ENCODE measurements around the gene SCEL. TPM values are rescaled to one million over a fixed set of nuclear protein-coding genes. Genes with fewer than 3 reads are reported as not detected.

Gene SCEL, protein sequence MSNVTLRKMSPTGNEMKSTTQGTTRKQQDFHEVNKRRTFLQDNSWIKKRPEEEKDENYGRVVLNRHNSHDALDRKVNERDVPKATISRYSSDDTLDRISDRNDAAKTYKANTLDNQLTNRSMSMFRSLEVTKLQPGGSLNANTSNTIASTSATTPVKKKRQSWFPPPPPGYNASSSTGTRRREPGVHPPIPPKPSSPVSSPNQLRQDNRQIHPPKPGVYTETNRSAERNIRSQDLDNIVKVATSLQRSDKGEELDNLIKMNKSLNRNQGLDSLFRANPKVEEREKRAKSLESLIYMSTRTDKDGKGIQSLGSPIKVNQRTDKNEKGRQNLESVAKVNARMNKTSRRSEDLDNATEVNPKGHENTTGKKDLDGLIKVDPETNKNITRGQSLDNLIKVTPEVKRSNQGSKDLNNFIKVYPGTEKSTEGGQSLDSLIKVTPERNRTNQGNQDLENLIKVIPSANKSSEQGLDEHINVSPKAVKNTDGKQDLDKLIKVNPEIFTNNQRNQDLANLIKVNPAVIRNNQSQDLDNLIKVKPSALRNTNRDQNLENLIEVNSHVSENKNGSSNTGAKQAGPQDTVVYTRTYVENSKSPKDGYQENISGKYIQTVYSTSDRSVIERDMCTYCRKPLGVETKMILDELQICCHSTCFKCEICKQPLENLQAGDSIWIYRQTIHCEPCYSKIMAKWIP
- total RNA-seq (not detected), polyA plus RNA-seq (not detected)

DNA sequence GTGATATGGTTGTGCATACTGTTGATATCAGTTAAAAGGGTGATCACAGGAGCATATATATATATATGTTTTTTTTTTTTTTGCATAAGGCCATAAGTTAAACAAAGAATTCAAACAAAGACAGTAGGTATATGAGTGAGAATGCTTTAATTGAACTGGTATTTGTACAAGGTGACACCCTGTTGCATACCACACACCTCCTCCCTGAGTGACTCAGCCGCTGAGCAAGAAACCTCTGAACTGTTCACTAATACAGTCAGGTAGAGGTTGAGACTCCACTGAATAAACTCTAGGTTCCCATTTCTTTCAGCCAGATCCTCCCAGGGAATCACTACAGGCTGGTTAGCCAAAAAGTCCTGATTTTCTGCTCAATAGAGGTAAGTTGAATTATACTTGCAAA is at the start of gene SCEL:
SCEL (plus strand) TSS at position 259 of the 400 bp plus-strand sequence. CDS start 20,170 bp downstream, outside the sequence.
- Mint-ChIP-seq H3K27me3 (peaks cover 5 to 8% of the 10 kb centered on the region in 2 donors), H3K9me3 (no peaks in the 10 kb centered on the region), H3K4me1 (no peaks in the 10 kb centered on the region), H3K27ac (no peak within 1 kb of the TSS), H3K4me3 (no peak within 1 kb of the TSS), H3K36me3 (no peaks in the 10 kb centered on the region)
- no peak within 1 kb of the TSS for H3K4me3 ChIP-seq (ENCODE audit: low read length in 2 of 2)
- POLR2A ChIA-PET (ENCODE audit: partially characterized antibody): no interaction called here
- CTCF ChIA-PET (ENCODE audit: partially characterized antibody): no interaction called here
- intact Hi-C loops (cut with micrococcal nuclease): no loop called here
- no peak for DNase-seq
- no peaks in the 10 kb centered on the region for H3K27me3 ChIP-seq (ENCODE audit: insufficient read depth, low read length)
- H3K36me3 ChIP-seq (ENCODE audit: insufficient read depth, low read length): no peaks in the 10 kb centered on the region
- no peak within 1 kb of the TSS for H3K27ac ChIP-seq (ENCODE audit: low read depth, low read length)
- no peaks in the 10 kb centered on the region for H3K4me1 ChIP-seq (ENCODE audit: insufficient read depth, low read length)
- no peaks in the 10 kb centered on the region for H3K9me3 ChIP-seq (ENCODE audit: control insufficient read depth in 1 of 2, low read length in 2 of 2)

DNA sequence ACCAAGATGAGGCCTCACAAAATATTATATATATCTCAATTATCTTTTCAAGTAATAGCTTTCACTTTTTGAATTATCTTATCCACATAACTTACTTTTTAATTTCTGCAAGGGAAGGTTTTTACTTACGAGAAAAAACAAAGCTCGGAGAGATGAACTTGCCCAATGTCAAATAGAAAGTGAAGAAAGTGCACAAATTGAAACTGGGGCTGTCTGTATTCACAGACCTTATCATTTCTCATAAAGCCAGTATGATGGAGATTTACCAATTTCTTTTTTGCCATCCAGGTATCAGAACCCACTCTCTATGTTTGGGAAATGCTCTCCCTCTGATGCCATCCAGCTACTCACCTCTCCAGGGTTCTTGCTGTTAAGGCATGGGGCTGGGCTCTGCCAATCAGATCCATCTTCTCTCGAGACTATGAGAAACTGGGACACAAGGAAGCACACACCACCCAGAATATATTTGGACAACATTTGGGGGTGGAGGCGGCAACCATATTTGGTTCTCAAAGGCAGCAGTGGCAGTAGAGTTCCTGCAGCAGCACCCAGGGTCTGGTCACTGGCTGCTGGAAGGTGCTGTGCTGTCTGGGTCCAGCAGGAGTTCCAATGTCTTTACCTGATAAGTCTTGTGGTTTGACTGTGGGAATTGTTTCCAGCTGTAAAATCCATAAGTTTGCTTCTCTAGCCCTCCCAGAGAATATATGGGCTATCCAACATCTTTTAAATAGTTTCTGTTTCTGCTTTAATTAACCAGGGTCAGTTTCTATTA is 45.8 kb upstream of the SCEL start:
- CTCF ChIA-PET (ENCODE audit: partially characterized antibody): interaction anchor here (0.6 kb wide), 1 partner anchor 262 kb away, joined by 3 read pairs; no protein-coding TSS in a partner anchor
- POLR2A ChIA-PET (ENCODE audit: partially characterized antibody): no interaction called here
- H3K4me1 ChIP-seq (ENCODE audit: insufficient read depth, low read length): no peaks in the 10 kb centered on the region
- peaks cover 0 to 5% of the 10 kb centered on the region in 2 donors for H3K27me3 Mint-ChIP-seq
- no peak overlapping the region for H3K27ac ChIP-seq (ENCODE audit: low read depth, low read length)
- no peak for DNase-seq
- peaks cover 0 to 2% (median 0%) of the 10 kb centered on the region in 8 donors for H3K9me3 Mint-ChIP-seq
- H3K9me3 ChIP-seq (ENCODE audit: control insufficient read depth in 1 of 2, low read length in 2 of 2): no peaks in the 10 kb centered on the region
- H3K4me3 Mint-ChIP-seq: no peak overlapping the region
- no peak overlapping the region for H3K4me3 ChIP-seq (ENCODE audit: low read length in 2 of 2)
- intact Hi-C loops (cut with micrococcal nuclease): no loop called here
- H3K27ac Mint-ChIP-seq: no peak overlapping the region
- H3K4me1 Mint-ChIP-seq: no peaks in the 10 kb centered on the region
- H3K27me3 ChIP-seq (ENCODE audit: insufficient read depth, low read length): no peaks in the 10 kb centered on the region
- no peaks in the 10 kb centered on the region for H3K36me3 Mint-ChIP-seq
- no peaks in the 10 kb centered on the region for H3K36me3 ChIP-seq (ENCODE audit: insufficient read depth, low read length)

DNA sequence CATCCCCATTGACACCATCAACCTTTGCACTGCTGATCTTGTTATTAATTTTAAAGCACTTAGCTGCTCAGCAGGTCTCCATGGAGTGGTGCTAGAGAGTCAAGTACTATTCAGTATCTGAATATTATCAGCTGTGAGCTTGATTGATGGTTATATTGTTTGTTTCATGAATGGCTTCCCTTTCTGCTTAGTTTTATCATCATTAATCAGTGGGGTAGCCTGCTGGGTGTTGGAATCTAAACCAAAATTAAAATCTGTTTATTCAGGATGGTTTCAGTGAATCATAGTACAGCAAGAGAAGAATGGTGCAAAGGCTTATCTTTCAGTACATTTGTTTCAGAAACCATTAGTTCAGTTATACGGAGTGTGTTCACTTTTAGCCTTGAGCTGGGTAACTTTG is 42.5 kb upstream of the SCEL start:
- Histone ChIP-seq H3K36me3 (ENCODE audit: insufficient read depth, low read length) (no peaks in the 10 kb centered on the region), H3K9me3 (ENCODE audit: control insufficient read depth in 1 of 2, low read length in 2 of 2) (no peaks in the 10 kb centered on the region), H3K4me1 (ENCODE audit: insufficient read depth, low read length) (no peaks in the 10 kb centered on the region), H3K27ac (ENCODE audit: low read depth, low read length) (no peak overlapping the region), H3K27me3 (ENCODE audit: insufficient read depth, low read length) (no peaks in the 10 kb centered on the region), H3K4me3 (ENCODE audit: low read length in 2 of 2) (no peak overlapping the region)
- H3K36me3 Mint-ChIP-seq: no peaks in the 10 kb centered on the region
- H3K4me1 Mint-ChIP-seq: no peaks in the 10 kb centered on the region
- intact Hi-C loops (cut with micrococcal nuclease): loop anchor here (1.0 to 2.0 kb wide), 2 partner anchors 259 to 628 kb away; no protein-coding TSS in a partner anchor
- ChIA-PET CTCF (ENCODE audit: partially characterized antibody) (interaction anchor here (0.7 to 3.9 kb wide), 8 partner anchors 14 to 628 kb away, joined by 3 to 18 read pairs (median 6); no protein-coding TSS in a partner anchor), POLR2A (ENCODE audit: partially characterized antibody) (no interaction called here)
- H3K4me3 Mint-ChIP-seq: no peak overlapping the region
- H3K9me3 Mint-ChIP-seq: peaks cover 0 to under 1% (median 0%) of the 10 kb centered on the region in 8 donors
- H3K27me3 Mint-ChIP-seq: peaks cover 0 to 6% of the 10 kb centered on the region in 2 donors
- peak in 2 of 5 donors; percentile 5 to 7 for DNase-seq
- no peak overlapping the region for H3K27ac Mint-ChIP-seq

DNA sequence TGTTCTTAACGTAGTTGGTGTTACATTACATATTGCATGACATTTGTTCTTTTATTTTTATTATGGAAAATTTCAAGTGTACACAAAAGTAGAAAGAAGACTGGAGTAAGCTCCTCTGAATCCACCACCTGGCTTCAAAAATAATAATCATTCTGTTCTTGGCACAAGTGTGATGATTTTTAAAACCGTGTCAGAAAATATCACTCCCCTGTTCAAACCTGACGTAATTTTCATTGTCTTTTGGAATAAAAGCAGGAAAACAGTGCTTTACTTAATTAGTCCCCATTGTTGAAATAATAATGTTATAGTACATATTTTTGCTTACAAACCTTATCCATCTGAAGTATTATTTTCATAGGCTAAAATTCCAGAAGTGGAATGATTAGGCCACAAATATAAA is 41.3 kb upstream of the SCEL start:
- Histone ChIP-seq H3K36me3 (ENCODE audit: insufficient read depth, low read length) (no peaks in the 10 kb centered on the region), H3K4me3 (ENCODE audit: low read length in 2 of 2) (no peak overlapping the region), H3K9me3 (ENCODE audit: control insufficient read depth in 1 of 2, low read length in 2 of 2) (no peaks in the 10 kb centered on the region), H3K27me3 (ENCODE audit: insufficient read depth, low read length) (no peaks in the 10 kb centered on the region), H3K4me1 (ENCODE audit: insufficient read depth, low read length) (no peaks in the 10 kb centered on the region), H3K27ac (ENCODE audit: low read depth, low read length) (no peak overlapping the region)
- DNase-seq: no peak
- H3K36me3 Mint-ChIP-seq: no peaks in the 10 kb centered on the region
- no peak overlapping the region for H3K4me3 Mint-ChIP-seq
- intact Hi-C loops (cut with micrococcal nuclease): no loop called here
- ChIA-PET POLR2A (ENCODE audit: partially characterized antibody) (no interaction called here), CTCF (ENCODE audit: partially characterized antibody) (interaction anchor here (1.8 to 3.9 kb wide), 2 partner anchors 15 to 22 kb away, joined by 4 to 18 read pairs; no protein-coding TSS in a partner anchor)
- H3K9me3 Mint-ChIP-seq: no peaks in the 10 kb centered on the region
- no peaks in the 10 kb centered on the region for H3K4me1 Mint-ChIP-seq
- H3K27ac Mint-ChIP-seq: no peak overlapping the region
- H3K27me3 Mint-ChIP-seq: peaks cover 0 to 6% of the 10 kb centered on the region in 2 donors

DNA sequence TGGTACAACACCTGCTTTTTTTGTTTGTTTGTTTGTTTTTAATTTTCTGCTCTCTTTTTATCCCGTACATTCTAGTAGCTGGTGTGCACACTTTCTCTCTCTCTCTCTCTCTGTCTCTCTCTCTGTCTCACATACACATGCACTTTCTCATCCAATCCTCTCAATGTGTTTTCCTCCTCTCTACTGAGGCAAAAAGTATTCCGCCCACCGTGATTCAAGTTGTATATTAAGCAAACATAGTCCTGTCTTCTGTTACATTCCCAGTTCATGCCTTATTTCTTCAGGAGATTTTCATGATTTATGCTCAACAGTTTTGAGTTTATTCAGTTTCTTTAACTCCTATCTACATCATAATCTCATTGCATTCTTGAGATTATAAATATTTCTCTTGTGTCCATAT is 38.2 kb upstream of the SCEL start:
- H3K27ac Mint-ChIP-seq: no peak overlapping the region
- intact Hi-C loops (cut with micrococcal nuclease): no loop called here
- ChIA-PET CTCF (ENCODE audit: partially characterized antibody) (no interaction called here), POLR2A (ENCODE audit: partially characterized antibody) (interaction anchor here (0.7 kb wide), 1 partner anchor 19 kb away, joined by 3 read pairs; no protein-coding TSS in a partner anchor)
- Histone ChIP-seq H3K4me3 (ENCODE audit: low read length in 2 of 2) (no peak overlapping the region), H3K4me1 (ENCODE audit: insufficient read depth, low read length) (no peaks in the 10 kb centered on the region), H3K27ac (ENCODE audit: low read depth, low read length) (no peak overlapping the region), H3K27me3 (ENCODE audit: insufficient read depth, low read length) (no peaks in the 10 kb centered on the region), H3K9me3 (ENCODE audit: control insufficient read depth in 1 of 2, low read length in 2 of 2) (no peaks in the 10 kb centered on the region), H3K36me3 (ENCODE audit: insufficient read depth, low read length) (no peaks in the 10 kb centered on the region)
- no peaks in the 10 kb centered on the region for H3K9me3 Mint-ChIP-seq
- H3K27me3 Mint-ChIP-seq: peaks cover 2 to 11% of the 10 kb centered on the region in 2 donors
- no peaks in the 10 kb centered on the region for H3K36me3 Mint-ChIP-seq
- no peaks in the 10 kb centered on the region for H3K4me1 Mint-ChIP-seq
- no peak for DNase-seq
- H3K4me3 Mint-ChIP-seq: no peak overlapping the region

DNA sequence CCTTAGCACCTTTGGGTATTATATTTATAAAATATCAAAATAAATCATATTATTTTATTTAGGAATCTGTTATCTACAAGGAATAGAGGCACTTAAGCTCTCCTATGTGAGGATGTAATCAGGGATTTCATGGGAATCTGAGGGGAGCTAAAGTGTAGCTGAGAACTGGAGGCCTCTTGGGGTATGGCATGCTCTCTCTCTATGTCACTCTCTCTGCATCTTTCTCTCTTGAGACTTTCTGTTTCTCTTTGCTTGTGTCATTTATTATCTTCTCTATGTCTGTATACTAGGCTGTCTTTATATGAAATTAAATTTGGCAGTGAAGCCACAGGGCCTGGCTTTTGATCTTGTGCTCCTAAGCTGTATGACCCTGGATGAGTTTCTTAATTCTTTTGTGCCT is 37.7 kb upstream of the SCEL start:
- no peak overlapping the region for H3K27ac ChIP-seq (ENCODE audit: low read depth, low read length)
- DNase-seq: no peak

More for the DNA sequence above, 37.7 kb upstream of the SCEL start:
- no peaks in the 10 kb centered on the region for H3K4me1 ChIP-seq (ENCODE audit: insufficient read depth, low read length)
- no peaks in the 10 kb centered on the region for H3K27me3 ChIP-seq (ENCODE audit: insufficient read depth, low read length)
- CTCF ChIA-PET (ENCODE audit: partially characterized antibody): interaction anchor here (0.7 kb wide), 1 partner anchor 255 kb away, joined by 3 read pairs; no protein-coding TSS in a partner anchor
- no peaks in the 10 kb centered on the region for H3K9me3 Mint-ChIP-seq
- no peak overlapping the region for H3K27ac Mint-ChIP-seq
- peaks cover 2 to 10% of the 10 kb centered on the region in 2 donors for H3K27me3 Mint-ChIP-seq
- H3K36me3 ChIP-seq (ENCODE audit: insufficient read depth, low read length): no peaks in the 10 kb centered on the region
- intact Hi-C loops (cut with micrococcal nuclease): no loop called here
- H3K4me3 Mint-ChIP-seq: no peak overlapping the region
- POLR2A ChIA-PET (ENCODE audit: partially characterized antibody): no interaction called here
- no peaks in the 10 kb centered on the region for H3K36me3 Mint-ChIP-seq
- H3K9me3 ChIP-seq (ENCODE audit: control insufficient read depth in 1 of 2, low read length in 2 of 2): no peaks in the 10 kb centered on the region
- no peaks in the 10 kb centered on the region for H3K4me1 Mint-ChIP-seq
- H3K4me3 ChIP-seq (ENCODE audit: low read length in 2 of 2): no peak overlapping the region
